ENCODE measurements around the gene NCF4. TPM values are rescaled to one million over a fixed set of nuclear protein-coding genes. Genes with fewer than 3 reads are reported as not detected.

Gene NCF4
- total and polyA plus RNA-seq, 2 of the 4 experiments (the other 2 are of a cell fraction) = not detected

GRCh38 chr22:36831206-36831605 lies 29.6 kb upstream of the NCF4 start:
- no peak overlapping the region for H2BK5ac ChIP-seq (ENCODE audit: low read depth, low read length, poor library complexity, severe bottlenecking)
- H2BK120ac ChIP-seq (ENCODE audit: low read depth, low read length) = no peak overlapping the region
- ATAC-seq (ENCODE audit: low read depth) (no peak), DNase-seq (no peak)
- H2AK5ac ChIP-seq (ENCODE audit: low read depth, low read length) = no peak overlapping the region
- H3K4me1 ChIP-seq (ENCODE audit: control insufficient read depth, insufficient read depth, low read length) = no peaks in the 10 kb centered on the region
- H3K23ac ChIP-seq (ENCODE audit: low read depth, low read length) = no peak overlapping the region
- no peak overlapping the region for H3K4me2 ChIP-seq (ENCODE audit: low read depth, low read length)
- H3K4ac ChIP-seq (ENCODE audit: low read depth, low read length) = no peak overlapping the region
- no peak overlapping the region for H3K27ac ChIP-seq (ENCODE audit: insufficient read depth, low read length)
- H4K8ac ChIP-seq (ENCODE audit: low read depth in 2 of 2, low read length in 2 of 2) = no peak overlapping the region
- intact Hi-C loops (cut with micrococcal nuclease) (no loop called here), in situ Hi-C loops (cut with MboI; ENCODE audit: low sequenced_read_pairs) (no loop called here), dilution Hi-C loops (cut with HindIII; ENCODE audit: low sequenced_read_pairs, unreplicated experiment) (no loop called here)
- no peak overlapping the region for H3K56ac ChIP-seq (ENCODE audit: extremely low read depth, insufficient read depth, low read length)
- no peak overlapping the region for H4K5ac ChIP-seq (ENCODE audit: low read depth, low read length)
- H3K4me3 ChIP-seq (ENCODE audit: insufficient read depth, low read depth, low read length) = no peak overlapping the region
- ChIA-PET POLR2A (ENCODE audit: unreplicated experiment) (no interaction called here), CTCF (interaction anchor here (1.5 kb wide), 1 partner anchor 25 kb away, joined by 3 read pairs; no protein-coding TSS in a partner anchor)
- no peak overlapping the region for H2AK9ac ChIP-seq (replicated peaks; ENCODE audit: low read depth, low read length, poor library complexity)
- no peaks in the 10 kb centered on the region for H3K79me1 ChIP-seq (ENCODE audit: low read depth in 1 of 2, low read length in 2 of 2)
- no peak for TF ChIP-seq CEBPB (IDR thresholded peaks at IDR 0.05; ENCODE audit: low read depth, low read length)
- no peak for TF ChIP-seq MXI1 (IDR thresholded peaks at IDR 0.05; ENCODE audit: borderline replicate concordance, low read depth, low read length)
- no peaks in the 10 kb centered on the region for H3K9me1 ChIP-seq (ENCODE audit: insufficient read depth, low read length)
- no TSS peak for BruUV-seq (replicated peaks)
- H3K14ac ChIP-seq (replicated peaks; ENCODE audit: low read depth, low read length) = no peak overlapping the region
- H3K27me3 ChIP-seq (ENCODE audit: control insufficient read depth, insufficient read depth, low read length) = peaks cover 26% of the 10 kb centered on the region
- no peaks in the 10 kb centered on the region for H3K36me3 ChIP-seq (ENCODE audit: control insufficient read depth, insufficient read depth, low read length)
- H3K18ac ChIP-seq (ENCODE audit: low read depth, low read length) = no peak overlapping the region
- no peak overlapping the region for H2BK15ac ChIP-seq (ENCODE audit: low read depth, low read length)
- no peak overlapping the region for H2AFZ ChIP-seq (replicated peaks; ENCODE audit: low read length, poor library complexity)
- no peak overlapping the region for H4K91ac ChIP-seq (ENCODE audit: insufficient read depth, low read depth, low read length)
- H4K20me1 ChIP-seq (ENCODE audit: insufficient read depth, low read length) = no peaks in the 10 kb centered on the region
- H3K9ac ChIP-seq (ENCODE audit: low read depth, low read length) = no peak overlapping the region
- H2BK20ac ChIP-seq (ENCODE audit: low read depth, low read length) = no peak overlapping the region
- no peaks in the 10 kb centered on the region; the same call in 1 of the 2 replicates for H3K9me3 ChIP-seq (ENCODE audit: control insufficient read depth, insufficient read depth, low read length)

Measured in IMR-90 (cell line).